PC-3 (cell line): ENCODE data around the gene CCDC92B. TPM values are rescaled to one million over a fixed set of nuclear protein-coding genes. Genes with fewer than 3 reads are reported as not detected.
A peak's percentile ranks its signal among the peaks of the same experiment; 100 is the strongest.

ENCODE experiments used
- ATAC-seq: fragments of 200-7000 bp; cut with Tn5 transposase; 2 replicates; pipeline ENCODE4 v1.9.1; 2020; ENCODE audit warnings: mild to moderate bottlenecking, moderate library complexity
- BruUV-seq: library from RNA; stranded (reverse); fragments of 400-500 nt; replicated peaks from 2 replicates; lab custom pipeline; 2021; lab: Mats Ljungman, UMichigan
- CTCF ChIA-PET: fragments of 300-600 bp; sonication (Branson Sonifier 250); formaldehyde crosslinking; loops from one replicate; lab custom pipeline; 2022; ENCODE audit warnings: antibody characterized with exemption; lab: Charles Lee
- POLR2A ChIA-PET: fragments of 300-600 bp; sonication (Branson Sonifier 250); formaldehyde crosslinking; loops from one replicate; lab custom pipeline; 2022; ENCODE audit warnings: antibody characterized with exemption; ENCODE audit not compliant: unreplicated experiment; lab: Charles Lee
- DNase-seq: peaks from one replicate; pipeline ENCODE4 v3.0.0-alpha.2; 2015
- H2AFZ ChIP-seq: fragments of 300-600 bp; sonication (generic); 2 replicates; pipeline ENCODE4 v1.6.0; 2016; ENCODE audit warnings: antibody characterized with exemption, low read length
- H3F3A ChIP-seq: fragments of 300-600 bp; sonication (generic); one replicate; pipeline ENCODE4 v1.6.0; 2017; ENCODE audit warnings: antibody characterized with exemption, low read length, control low read depth, mild to moderate bottlenecking; ENCODE audit not compliant: unreplicated experiment
- H3K27ac ChIP-seq: fragments of 300-600 bp; sonication (generic); 2 replicates; pipeline ENCODE4 v1.5.1; 2016; ENCODE audit warnings: mild to moderate bottlenecking, low read length
- H3K27me3 ChIP-seq: fragments of 300-600 bp; sonication (generic); 2 replicates; pipeline ENCODE4 v1.6.1; 2016; ENCODE audit warnings: low read length, mixed read lengths
- H3K36me3 ChIP-seq: fragments of 300-600 bp; sonication (generic); 2 replicates; pipeline ENCODE4 v1.6.1; 2016; ENCODE audit warnings: low read depth, mixed run types, low read length, mixed read lengths
- H3K4me1 ChIP-seq: fragments of 300-600 bp; sonication (generic); 2 replicates; pipeline ENCODE4 v1.5.1; 2016; ENCODE audit warnings: low read length; ENCODE audit not compliant: insufficient read depth
- H3K4me2 ChIP-seq: fragments of 300-600 bp; sonication (generic); 2 replicates; pipeline ENCODE4 v1.6.0; 2016; ENCODE audit warnings: low read length
- H3K4me3 ChIP-seq: fragments of 300-600 bp; sonication (generic); 2 replicates; pipeline ENCODE4 v1.5.1; 2016; ENCODE audit warnings: mild to moderate bottlenecking, low read length, mixed read lengths
- H3K79me2 ChIP-seq: fragments of 300-600 bp; sonication (generic); 2 replicates; pipeline ENCODE4 v1.6.1; 2017; ENCODE audit warnings: low read length, mixed read lengths
- H3K9ac ChIP-seq: fragments of 300-600 bp; sonication (generic); 2 replicates; pipeline ENCODE4 v1.6.0; 2016; ENCODE audit warnings: mild to moderate bottlenecking, low read length
- H3K9me2 ChIP-seq: fragments of 300-600 bp; sonication (generic); replicated peaks from 2 replicates; pipeline ENCODE4 v1.6.1; 2016; ENCODE audit warnings: mixed run types, low read length, mixed read lengths
- H3K9me3 ChIP-seq: fragments of 300-600 bp; sonication (generic); 2 replicates; pipeline ENCODE4 v1.6.1; 2016; ENCODE audit warnings: low read length, mixed read lengths
- H4K20me1 ChIP-seq: fragments of 300-600 bp; sonication (generic); 2 replicates; pipeline ENCODE4 v1.6.1; 2016; ENCODE audit warnings: low read length, mixed read lengths
- EZH2 ChIP-seq: fragments of 300-600 bp; sonication (generic); IDR thresholded peaks from one replicate; pipeline ENCODE4 v1.6.1; 2017; ENCODE audit warnings: antibody characterized with exemption, mild to moderate bottlenecking, low read length; ENCODE audit not compliant: unreplicated experiment
- EZH2phosphoT487 ChIP-seq: fragments of 300-600 bp; sonication (generic); IDR thresholded peaks from 2 replicates; pipeline ENCODE4 v1.6.1; 2018; ENCODE audit warnings: mild to moderate bottlenecking, antibody characterized with exemption, low read length, borderline replicate concordance
- intact Hi-C: fragments of 100-400 bp; cut with micrococcal nuclease; formaldehyde crosslinking; loops from 2 replicates; pipeline ENCODE4 v1.9.0; 2023
- total RNA-seq: library from RNA; depleted of rRNA; stranded (reverse); fragments of >200 nt; gene quantifications from 2 replicates; pipeline ENCODE4 v1.2.3, GENCODE V29; 2014
- TF ChIP-seq, protein P1 (sequence below): fragments of 300-600 bp; sonication (generic); conservative IDR thresholded peaks from 2 replicates; pipeline ENCODE4 v1.5.1; 2017; ENCODE audit warnings: antibody characterized with exemption, low read depth, mild to moderate bottlenecking, low read length

The CCDC92B gene
- total RNA-seq, 1 experiment from 2014 or later: not detected

DNA sequence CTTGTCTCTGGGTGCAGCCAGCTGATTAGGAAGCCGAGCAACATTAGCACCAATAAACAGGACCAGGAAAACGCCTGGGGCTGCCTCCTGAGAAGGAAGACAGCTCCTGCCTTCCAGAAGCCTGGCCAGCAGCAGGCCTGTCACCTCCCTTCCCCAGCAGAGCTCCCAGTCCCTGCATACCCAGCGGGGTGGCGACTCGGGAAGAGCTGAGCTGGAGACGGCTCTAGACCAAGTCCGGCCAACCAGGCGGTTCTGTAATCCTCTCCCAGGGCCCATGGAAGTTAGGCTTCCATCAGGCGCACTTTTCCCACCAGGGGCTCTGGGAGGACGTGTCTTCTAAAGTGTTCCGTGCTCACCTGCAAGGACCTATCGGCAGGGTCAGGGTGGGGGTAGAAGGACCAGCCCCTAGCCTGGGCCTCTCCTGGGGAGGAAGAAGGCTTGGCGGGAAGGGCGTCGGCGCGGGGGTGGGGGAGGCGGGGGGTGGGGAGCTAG lies 25.9 kb downstream of the CCDC92B start:
- H3K4me1 ChIP-seq: no peaks in the 10 kb centered on the region
- no peaks in the 10 kb centered on the region for H3K36me3 ChIP-seq
- no peaks in the 10 kb centered on the region for H3K9me3 ChIP-seq
- no peak overlapping the region for H3K9ac ChIP-seq
- BruUV-seq: no TSS peak
- ATAC-seq (peak; percentile 50), DNase-seq (peak; percentile 32)
- H3K4me3 ChIP-seq: 0 out of 2 replicates have a peak overlapping the region, but pooled peaks have one; percentile 16
- H3F3A ChIP-seq: no peaks in the 10 kb centered on the region
- H4K20me1 ChIP-seq: no peaks in the 10 kb centered on the region
- TF ChIP-seq EZH2phosphoT487 (no peak), EZH2 (no peak)
- TF ChIP-seq, protein P1, sequence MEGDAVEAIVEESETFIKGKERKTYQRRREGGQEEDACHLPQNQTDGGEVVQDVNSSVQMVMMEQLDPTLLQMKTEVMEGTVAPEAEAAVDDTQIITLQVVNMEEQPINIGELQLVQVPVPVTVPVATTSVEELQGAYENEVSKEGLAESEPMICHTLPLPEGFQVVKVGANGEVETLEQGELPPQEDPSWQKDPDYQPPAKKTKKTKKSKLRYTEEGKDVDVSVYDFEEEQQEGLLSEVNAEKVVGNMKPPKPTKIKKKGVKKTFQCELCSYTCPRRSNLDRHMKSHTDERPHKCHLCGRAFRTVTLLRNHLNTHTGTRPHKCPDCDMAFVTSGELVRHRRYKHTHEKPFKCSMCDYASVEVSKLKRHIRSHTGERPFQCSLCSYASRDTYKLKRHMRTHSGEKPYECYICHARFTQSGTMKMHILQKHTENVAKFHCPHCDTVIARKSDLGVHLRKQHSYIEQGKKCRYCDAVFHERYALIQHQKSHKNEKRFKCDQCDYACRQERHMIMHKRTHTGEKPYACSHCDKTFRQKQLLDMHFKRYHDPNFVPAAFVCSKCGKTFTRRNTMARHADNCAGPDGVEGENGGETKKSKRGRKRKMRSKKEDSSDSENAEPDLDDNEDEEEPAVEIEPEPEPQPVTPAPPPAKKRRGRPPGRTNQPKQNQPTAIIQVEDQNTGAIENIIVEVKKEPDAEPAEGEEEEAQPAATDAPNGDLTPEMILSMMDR: no peak
- H3K27ac ChIP-seq: no peak overlapping the region
- H3K79me2 ChIP-seq: 0 out of 2 replicates have a peak, but pooled peaks cover 4% of the 10 kb centered on the region
- ChIA-PET CTCF (no interaction called here), POLR2A (interaction anchor here (0.5 kb wide), 1 partner anchor 11 kb away, joined by 9 read pairs; no protein-coding TSS in a partner anchor)
- H3K27me3 ChIP-seq: no peaks in the 10 kb centered on the region
- no peaks in the 10 kb centered on the region for H3K9me2 ChIP-seq
- intact Hi-C loops: no loop called here
- H2AFZ ChIP-seq: 0 out of 2 replicates have a peak overlapping the region, but pooled peaks have one; percentile 20
- H3K4me2 ChIP-seq: peak overlapping the region; percentile 33; the same call in 1 of the 2 replicates

DNA sequence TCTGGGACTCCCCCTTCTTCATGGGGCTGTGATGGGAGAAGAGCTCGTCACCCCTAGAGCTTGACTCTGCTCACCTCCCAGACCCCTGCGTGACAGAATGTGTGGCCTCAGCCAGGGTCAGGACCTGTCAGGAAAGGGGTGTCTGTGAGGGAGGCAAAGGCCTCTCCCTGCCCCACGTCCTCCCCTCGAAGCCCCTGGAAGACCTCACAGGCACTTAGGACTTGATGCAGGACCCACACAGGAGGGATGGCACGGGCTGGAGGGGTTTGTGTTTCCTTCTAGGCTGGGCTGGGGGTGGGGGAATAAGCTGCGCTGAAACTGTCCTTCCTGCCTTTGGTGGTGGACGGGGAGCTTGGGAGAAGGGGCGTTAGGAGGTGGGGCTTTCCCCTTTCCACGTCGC lies 26.8 kb downstream of the CCDC92B start:
- H3K4me3 ChIP-seq: no peak overlapping the region
- ChIA-PET CTCF (no interaction called here), POLR2A (no interaction called here)
- no peak overlapping the region for H2AFZ ChIP-seq
- H3F3A ChIP-seq: no peaks in the 10 kb centered on the region
- no peaks in the 10 kb centered on the region for H3K36me3 ChIP-seq
- no peaks in the 10 kb centered on the region for H3K4me1 ChIP-seq
- no TSS peak for BruUV-seq
- H4K20me1 ChIP-seq: no peaks in the 10 kb centered on the region
- TF ChIP-seq EZH2 (no peak), EZH2phosphoT487 (no peak)
- TF ChIP-seq, protein P1: no peak
- H3K79me2 ChIP-seq: 0 out of 2 replicates have a peak, but pooled peaks cover 4% of the 10 kb centered on the region
- no peak overlapping the region for H3K27ac ChIP-seq
- intact Hi-C loops: no loop called here
- no peaks in the 10 kb centered on the region for H3K9me2 ChIP-seq
- H3K27me3 ChIP-seq: no peaks in the 10 kb centered on the region
- H3K9ac ChIP-seq: no peak overlapping the region
- ATAC-seq (no peak), DNase-seq (no peak)
- H3K4me2 ChIP-seq: no peak overlapping the region
- H3K9me3 ChIP-seq: no peaks in the 10 kb centered on the region

DNA sequence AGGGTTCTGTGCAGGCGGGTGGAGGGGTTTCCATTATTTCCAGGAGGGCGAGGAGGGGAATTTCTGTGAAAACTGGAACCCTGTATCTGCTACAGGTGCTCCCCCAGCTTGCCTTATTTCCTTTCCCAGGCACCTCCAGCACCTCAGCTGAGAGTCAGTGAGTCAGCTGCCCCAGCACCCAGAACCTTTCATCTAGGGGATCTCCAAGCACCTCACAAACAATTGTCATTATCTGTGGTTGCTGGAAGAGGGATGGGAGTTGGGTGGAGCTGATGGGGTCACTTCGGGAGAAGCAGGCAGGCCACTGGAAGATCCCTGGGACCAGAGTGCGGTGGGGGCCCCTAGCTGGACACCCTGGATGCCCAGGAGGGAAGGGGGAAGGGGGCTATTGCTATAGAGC lies 27.8 kb downstream of the CCDC92B start:
- H3K4me2 ChIP-seq: no peak overlapping the region
- no peaks in the 10 kb centered on the region for H3K9me3 ChIP-seq
- no TSS peak for BruUV-seq
- H3K9me2 ChIP-seq: no peaks in the 10 kb centered on the region
- H3K27me3 ChIP-seq: no peaks in the 10 kb centered on the region
- 0 out of 2 replicates have a peak, but pooled peaks cover 4% of the 10 kb centered on the region for H3K79me2 ChIP-seq
- H3K27ac ChIP-seq: no peak overlapping the region
- TF ChIP-seq, protein P1: no peak
- TF ChIP-seq EZH2 (no peak), EZH2phosphoT487 (no peak)
- H3K4me1 ChIP-seq: no peaks in the 10 kb centered on the region
- no peak for ATAC-seq
- no peak for DNase-seq
- intact Hi-C loops: no loop called here
- no peaks in the 10 kb centered on the region for H4K20me1 ChIP-seq
- H3K36me3 ChIP-seq: no peaks in the 10 kb centered on the region
- H3K9ac ChIP-seq: no peak overlapping the region
- ChIA-PET CTCF (no interaction called here), POLR2A (no interaction called here)
- H2AFZ ChIP-seq: no peak overlapping the region
- no peaks in the 10 kb centered on the region for H3F3A ChIP-seq
- no peak overlapping the region for H3K4me3 ChIP-seq
